Dendritic cell treated with granulocyte-macrophage colony-stimulating factor and Interleukin-4, amounts not matched to agents 40 ng/mL and 50 ng/mL, for 4 days (primary cell): ENCODE measurements around the gene FBN1.
A peak's percentile ranks its signal among the peaks of the same experiment; 100 is the strongest.

Experiments
- H3K27ac Mint-ChIP-seq: one replicate; pipeline ENCODE4 v1.8.0; 2022; ENCODE audit warnings: mild to moderate bottlenecking, mixed read lengths
- H3K27me3 Mint-ChIP-seq: one replicate; pipeline ENCODE4 v1.8.0; 2022; ENCODE audit warnings: mild to moderate bottlenecking, mixed read lengths
- H3K36me3 Mint-ChIP-seq: one replicate; pipeline ENCODE4 v1.8.0; 2022; ENCODE audit warnings: low read depth, mixed read lengths
- H3K4me1 Mint-ChIP-seq: one replicate; pipeline ENCODE4 v1.8.0; 2022; ENCODE audit warnings: low read depth, mixed read lengths
- H3K4me3 Mint-ChIP-seq: one replicate; pipeline ENCODE4 v1.8.0; 2022; ENCODE audit warnings: mild to moderate bottlenecking, moderate library complexity, mixed read lengths
- H3K9me3 Mint-ChIP-seq: one replicate; pipeline ENCODE4 v1.8.0; 2022; ENCODE audit warnings: mixed read lengths
- intact Hi-C: fragments of 100-400 bp; cut with micrococcal nuclease; formaldehyde crosslinking; loops from one replicate; pipeline ENCODE4 v1.15.0; 2022

FBN1 gene

DNA sequence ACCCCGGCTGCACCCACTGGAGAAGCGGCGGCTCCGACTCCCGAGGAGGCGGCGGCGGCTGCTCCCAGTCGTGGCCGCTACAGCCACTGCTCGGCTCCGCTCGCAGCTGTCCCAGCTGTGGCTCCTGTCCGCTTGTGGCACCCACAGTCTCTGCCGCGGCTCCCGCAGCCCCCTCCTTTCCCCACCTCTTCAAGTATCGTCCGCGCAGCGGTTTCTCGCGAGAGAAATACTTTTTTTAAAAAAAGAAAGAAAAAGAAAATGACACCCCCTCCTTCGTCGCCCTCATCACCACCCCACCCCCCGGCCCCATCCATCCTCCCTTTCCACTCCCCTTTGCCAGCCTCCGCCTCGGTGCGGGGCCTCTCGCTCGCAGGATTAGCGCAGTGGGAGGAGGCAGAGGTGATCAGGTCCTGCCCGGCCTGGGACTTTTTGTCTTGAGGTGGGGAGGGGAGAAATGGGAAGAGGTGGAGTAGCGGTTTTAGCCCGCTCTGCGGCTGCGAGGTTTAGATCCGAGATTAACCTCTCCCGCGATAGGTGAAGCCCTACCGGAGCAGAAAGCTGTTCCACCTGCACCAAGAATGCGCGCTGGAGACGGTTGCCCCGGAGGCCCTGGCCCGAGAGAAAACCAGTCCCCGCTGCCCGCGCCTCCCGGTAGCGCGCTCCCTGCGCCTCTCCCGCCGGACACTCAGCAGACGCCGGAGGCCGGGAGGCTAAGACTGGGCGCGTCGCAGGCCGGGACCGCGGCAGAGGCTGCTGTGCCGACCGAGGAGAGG lies at the start of gene FBN1:
FBN1 (minus strand) TSS at position 152 of the 773 bp plus-strand sequence. CDS start 940 bp downstream, outside the sequence.
- no peak within 1 kb of the TSS for H3K27ac Mint-ChIP-seq
- H3K36me3 Mint-ChIP-seq = no peaks in the 10 kb centered on the region
- peak within 1 kb of the TSS; percentile 45 for H3K4me3 Mint-ChIP-seq
- H3K4me1 Mint-ChIP-seq = no peaks in the 10 kb centered on the region
- H3K27me3 Mint-ChIP-seq = peaks cover 53% of the 10 kb centered on the region
- H3K9me3 Mint-ChIP-seq = no peaks in the 10 kb centered on the region
- intact Hi-C loops = no loop called here

DNA sequence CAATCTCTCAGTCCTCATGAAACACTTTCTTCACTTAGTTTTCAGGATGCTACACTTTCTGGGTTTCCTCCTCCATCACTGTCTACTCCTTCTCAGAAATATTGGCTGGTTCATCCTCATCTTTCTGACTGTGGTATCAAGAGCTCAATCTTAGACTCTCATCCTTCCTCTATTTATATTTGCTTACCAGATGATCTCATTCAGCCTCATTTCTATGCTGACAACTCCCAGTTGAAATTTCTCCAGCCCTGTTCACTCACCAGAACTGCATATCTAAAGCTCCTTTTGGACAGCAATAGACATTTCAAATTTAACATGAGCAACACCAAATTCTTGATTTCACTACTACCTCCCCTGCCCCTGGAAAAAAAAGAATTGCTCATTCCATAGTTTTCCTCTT lies 48.0 kb upstream of the FBN1 start:
- Mint-ChIP-seq H3K36me3 (no peaks in the 10 kb centered on the region), H3K27ac (no peak overlapping the region), H3K4me1 (no peaks in the 10 kb centered on the region), H3K9me3 (peaks cover 2% of the 10 kb centered on the region), H3K4me3 (no peak overlapping the region), H3K27me3 (no peaks in the 10 kb centered on the region)
- intact Hi-C loops = no loop called here

DNA sequence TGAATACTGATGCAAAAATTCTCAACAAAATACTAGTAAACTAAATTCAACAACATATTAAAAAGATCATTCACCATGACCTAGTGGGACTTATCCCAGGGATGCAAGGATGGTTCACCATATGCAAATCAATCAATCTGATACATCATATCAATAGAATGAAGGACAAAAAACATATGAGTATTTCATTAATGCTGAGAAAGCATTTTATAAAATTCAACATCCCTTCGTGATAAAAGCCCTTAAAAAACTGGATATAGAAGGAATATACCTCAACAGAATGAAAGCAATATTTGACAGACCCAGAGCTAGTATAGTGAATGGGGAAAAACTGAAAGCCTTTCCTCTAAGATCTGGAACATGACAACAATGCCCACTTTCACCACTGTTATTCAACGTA lies 43.0 kb upstream of the FBN1 start:
- no peak overlapping the region for H3K4me3 Mint-ChIP-seq
- H3K4me1 Mint-ChIP-seq = no peaks in the 10 kb centered on the region
- no peak overlapping the region for H3K27ac Mint-ChIP-seq
- no peaks in the 10 kb centered on the region for H3K27me3 Mint-ChIP-seq
- no peaks in the 10 kb centered on the region for H3K36me3 Mint-ChIP-seq
- intact Hi-C loops = no loop called here
- peaks cover 34% of the 10 kb centered on the region for H3K9me3 Mint-ChIP-seq

DNA sequence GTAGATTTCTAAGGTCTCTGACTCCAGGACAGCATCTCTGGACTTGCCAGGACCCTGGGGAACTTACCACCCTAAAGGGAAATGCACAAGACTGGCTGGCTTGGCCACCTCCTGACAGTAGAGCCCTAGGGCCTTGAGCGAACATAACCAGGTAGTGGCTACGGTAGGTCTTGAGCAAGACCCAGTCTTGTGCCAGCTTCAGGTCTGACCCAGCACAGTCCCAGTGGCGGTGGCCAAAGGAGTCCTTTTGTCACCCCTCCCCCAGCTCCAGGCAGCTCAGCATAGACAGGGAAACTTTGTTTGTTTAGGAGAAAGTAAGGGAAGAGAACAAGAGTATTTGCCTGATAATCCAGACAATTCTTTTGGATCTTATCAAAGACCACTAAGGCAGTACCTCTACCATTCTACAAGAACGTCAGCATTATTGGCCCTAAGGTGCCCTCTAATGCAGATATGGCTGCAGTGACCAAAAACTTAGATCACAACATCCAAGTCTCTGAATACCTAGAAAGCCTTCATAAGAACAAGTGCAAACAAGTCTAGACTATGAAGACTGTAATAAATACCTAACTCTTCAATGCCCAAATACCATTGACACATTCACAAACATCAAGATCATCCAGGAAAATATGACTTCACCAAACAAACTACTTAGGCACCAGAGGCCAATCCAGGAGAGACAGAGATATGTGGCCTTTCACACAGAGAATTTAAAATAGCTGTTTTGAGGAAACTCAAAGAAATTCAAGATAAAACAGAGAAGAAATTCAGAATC lies 38.7 kb upstream of the FBN1 start:
- Mint-ChIP-seq H3K9me3 (peaks cover 34% of the 10 kb centered on the region), H3K36me3 (no peaks in the 10 kb centered on the region), H3K27me3 (no peaks in the 10 kb centered on the region), H3K4me3 (no peak overlapping the region), H3K27ac (no peak overlapping the region), H3K4me1 (no peaks in the 10 kb centered on the region)
- intact Hi-C loops = no loop called here

DNA sequence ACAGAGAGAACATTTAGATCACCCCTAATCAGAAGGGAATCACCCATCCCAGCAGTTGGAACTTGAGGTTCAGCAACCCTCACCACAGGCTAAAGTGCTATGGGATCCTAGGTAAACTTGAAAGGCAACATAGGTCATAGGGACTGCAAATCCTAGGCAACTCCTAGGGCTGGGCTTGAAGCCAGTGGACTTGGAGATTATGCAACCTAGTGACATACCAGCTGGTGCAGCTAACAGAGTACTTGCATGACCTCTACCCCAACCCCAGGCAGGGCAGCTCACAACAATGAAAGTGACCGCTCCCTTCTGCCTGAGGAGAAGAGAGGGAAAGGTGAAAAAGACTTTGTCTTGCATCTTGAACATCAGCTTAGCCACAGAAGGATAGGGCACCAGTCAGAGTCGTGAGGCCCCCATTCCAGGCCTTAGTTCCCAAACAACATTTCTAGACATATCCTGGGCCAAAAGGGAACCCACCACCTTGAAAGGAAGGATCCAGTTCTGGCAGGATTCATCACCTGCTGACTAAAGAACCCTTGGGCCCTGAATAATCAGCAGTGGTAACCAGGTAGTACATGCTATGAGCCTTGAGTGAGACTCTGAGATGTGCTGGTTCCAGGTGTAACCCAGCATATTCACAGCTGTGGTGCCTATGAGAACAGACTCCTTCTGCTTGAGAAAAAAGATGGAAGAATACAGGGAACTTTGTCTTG lies 37.6 kb upstream of the FBN1 start:
- no peaks in the 10 kb centered on the region for H3K36me3 Mint-ChIP-seq
- no peak overlapping the region for H3K4me3 Mint-ChIP-seq
- H3K9me3 Mint-ChIP-seq = peaks cover 28% of the 10 kb centered on the region
- H3K27me3 Mint-ChIP-seq = no peaks in the 10 kb centered on the region
- H3K27ac Mint-ChIP-seq = no peak overlapping the region
- H3K4me1 Mint-ChIP-seq = no peaks in the 10 kb centered on the region
- intact Hi-C loops = no loop called here

DNA sequence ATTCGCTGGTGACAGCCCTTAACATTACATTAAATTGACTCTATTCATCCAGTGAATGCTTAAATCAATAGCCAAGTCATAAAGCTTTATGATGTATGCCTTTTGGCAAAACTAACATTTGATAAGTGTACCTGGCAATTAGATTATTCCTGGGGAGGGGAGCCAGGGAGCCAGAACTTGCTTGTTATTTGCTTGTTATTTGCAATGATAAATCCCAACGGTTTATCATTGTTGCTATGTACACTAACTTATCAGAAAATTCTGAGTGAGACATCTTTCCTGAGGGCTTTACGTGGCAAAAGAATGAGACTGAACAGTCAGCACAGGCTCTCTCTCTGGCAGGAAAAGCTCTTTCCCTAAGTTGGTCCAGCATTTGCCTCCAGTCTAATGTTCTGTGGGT lies 35.8 kb upstream of the FBN1 start:
- Mint-ChIP-seq H3K27ac (no peak overlapping the region), H3K36me3 (no peaks in the 10 kb centered on the region), H3K4me1 (no peaks in the 10 kb centered on the region), H3K27me3 (no peaks in the 10 kb centered on the region), H3K9me3 (peaks cover 13% of the 10 kb centered on the region), H3K4me3 (no peak overlapping the region)
- intact Hi-C loops = no loop called here

DNA sequence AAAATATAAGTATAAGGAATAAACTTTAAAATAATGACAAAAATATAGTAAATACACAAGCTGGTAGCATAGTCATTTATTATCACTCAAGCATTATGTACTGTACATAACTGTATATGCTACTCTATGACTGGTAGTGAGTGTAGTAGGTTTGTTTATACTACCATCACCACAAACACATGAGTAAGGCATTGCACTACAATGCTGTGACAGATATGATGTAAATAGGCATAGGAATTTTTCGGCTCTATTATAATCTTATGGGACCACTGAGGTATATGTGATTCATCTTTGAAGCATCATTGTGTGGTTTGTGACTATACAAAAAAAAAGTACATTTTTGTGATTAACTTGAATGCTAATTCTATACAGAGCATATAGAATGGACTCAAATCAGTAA lies 35.3 kb upstream of the FBN1 start:
- intact Hi-C loops = no loop called here
- no peaks in the 10 kb centered on the region for H3K4me1 Mint-ChIP-seq
- H3K36me3 Mint-ChIP-seq = no peaks in the 10 kb centered on the region
- H3K27ac Mint-ChIP-seq = no peak overlapping the region
- H3K27me3 Mint-ChIP-seq = no peaks in the 10 kb centered on the region
- H3K9me3 Mint-ChIP-seq = peaks cover 9% of the 10 kb centered on the region
- no peak overlapping the region for H3K4me3 Mint-ChIP-seq

DNA sequence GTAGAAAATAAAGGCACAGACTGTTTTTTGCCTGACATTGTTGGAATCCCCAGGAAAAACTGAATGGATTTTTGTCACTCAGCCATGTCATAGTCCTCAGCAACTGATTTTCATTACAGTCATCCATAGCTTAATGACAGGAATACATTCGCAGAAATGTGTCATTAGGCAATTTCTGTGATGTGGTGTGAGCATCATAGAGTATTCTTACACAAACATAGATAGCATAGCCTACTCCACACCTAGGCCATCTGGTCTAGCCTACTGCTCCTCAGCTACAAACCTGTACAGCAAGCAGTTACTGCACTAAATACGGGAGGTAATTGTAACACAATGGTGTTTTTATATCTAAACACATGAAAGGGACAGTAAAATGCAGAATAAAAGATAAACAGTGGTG lies 34.4 kb upstream of the FBN1 start:
- Mint-ChIP-seq H3K27ac (no peak overlapping the region), H3K9me3 (peaks cover 9% of the 10 kb centered on the region), H3K36me3 (no peaks in the 10 kb centered on the region), H3K4me3 (no peak overlapping the region), H3K27me3 (no peaks in the 10 kb centered on the region), H3K4me1 (no peaks in the 10 kb centered on the region)
- intact Hi-C loops = no loop called here

DNA sequence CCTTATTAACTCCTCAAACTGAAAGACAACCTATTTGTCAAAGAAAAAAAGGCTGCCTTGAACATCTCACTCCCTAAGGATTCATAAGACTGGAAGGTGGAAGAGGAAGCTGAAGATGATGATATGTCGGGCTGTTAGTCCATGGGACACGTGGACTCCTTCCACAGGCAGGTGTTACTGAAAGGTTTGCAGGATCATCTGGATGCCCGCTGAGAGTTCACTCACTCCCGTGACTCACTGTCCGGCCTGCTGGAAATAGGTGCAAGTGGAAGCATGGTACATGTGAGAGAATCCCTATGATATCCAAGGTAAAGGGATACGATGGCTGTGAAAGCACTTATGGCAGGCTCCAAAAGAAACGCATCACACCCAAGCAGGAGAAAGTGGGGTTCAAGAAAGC lies 33.3 kb upstream of the FBN1 start:
- H3K4me1 Mint-ChIP-seq = no peaks in the 10 kb centered on the region
- H3K9me3 Mint-ChIP-seq = no peaks in the 10 kb centered on the region
- H3K4me3 Mint-ChIP-seq = no peak overlapping the region
- no peak overlapping the region for H3K27ac Mint-ChIP-seq
- no peaks in the 10 kb centered on the region for H3K36me3 Mint-ChIP-seq
- intact Hi-C loops = no loop called here
- H3K27me3 Mint-ChIP-seq = no peaks in the 10 kb centered on the region

DNA sequence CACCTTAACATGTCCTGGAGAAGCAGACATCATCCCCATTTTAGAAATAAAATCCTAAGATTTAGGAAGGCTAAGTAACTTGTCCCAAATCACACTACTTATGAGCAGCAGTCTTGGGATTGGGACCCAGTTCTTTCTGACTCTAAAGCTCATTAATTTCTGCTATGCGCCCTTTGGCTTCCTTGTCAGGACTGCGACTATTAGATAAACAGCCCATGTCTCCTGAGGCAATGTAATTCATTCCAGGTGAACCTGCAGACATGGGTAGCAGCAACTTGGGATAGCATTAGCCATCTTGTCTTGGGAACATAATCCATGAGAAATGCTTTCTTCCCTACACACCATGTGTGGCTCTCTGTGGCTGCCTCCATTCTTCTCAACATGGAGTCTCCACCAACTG lies 32.3 kb upstream of the FBN1 start:
- Mint-ChIP-seq H3K4me3 (no peak overlapping the region), H3K27ac (no peak overlapping the region), H3K36me3 (no peaks in the 10 kb centered on the region), H3K9me3 (no peaks in the 10 kb centered on the region), H3K27me3 (no peaks in the 10 kb centered on the region), H3K4me1 (no peaks in the 10 kb centered on the region)
- intact Hi-C loops = no loop called here

DNA sequence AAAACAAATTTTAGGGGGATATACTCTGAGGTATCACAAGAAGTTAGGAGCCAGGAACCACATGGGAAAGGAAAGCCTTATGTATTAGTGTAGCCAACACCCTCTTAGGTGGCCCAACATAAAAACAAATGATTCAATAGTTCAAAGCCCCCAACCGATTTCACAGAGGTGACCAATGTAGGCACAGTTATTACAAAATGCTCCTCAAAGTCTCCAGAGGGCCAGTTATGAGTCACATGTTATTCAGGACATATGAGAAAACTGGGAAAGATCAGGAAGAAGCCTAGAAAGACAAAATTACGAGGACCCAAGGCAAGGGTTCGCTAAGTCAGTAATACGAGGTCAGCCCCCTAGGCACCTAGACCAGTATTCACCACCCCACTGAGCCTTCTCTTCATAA lies 29.9 kb upstream of the FBN1 start:
- no peak overlapping the region for H3K4me3 Mint-ChIP-seq
- no peak overlapping the region for H3K27ac Mint-ChIP-seq
- no peaks in the 10 kb centered on the region for H3K36me3 Mint-ChIP-seq
- no peaks in the 10 kb centered on the region for H3K4me1 Mint-ChIP-seq
- no peaks in the 10 kb centered on the region for H3K27me3 Mint-ChIP-seq
- intact Hi-C loops = no loop called here
- H3K9me3 Mint-ChIP-seq = no peaks in the 10 kb centered on the region

DNA sequence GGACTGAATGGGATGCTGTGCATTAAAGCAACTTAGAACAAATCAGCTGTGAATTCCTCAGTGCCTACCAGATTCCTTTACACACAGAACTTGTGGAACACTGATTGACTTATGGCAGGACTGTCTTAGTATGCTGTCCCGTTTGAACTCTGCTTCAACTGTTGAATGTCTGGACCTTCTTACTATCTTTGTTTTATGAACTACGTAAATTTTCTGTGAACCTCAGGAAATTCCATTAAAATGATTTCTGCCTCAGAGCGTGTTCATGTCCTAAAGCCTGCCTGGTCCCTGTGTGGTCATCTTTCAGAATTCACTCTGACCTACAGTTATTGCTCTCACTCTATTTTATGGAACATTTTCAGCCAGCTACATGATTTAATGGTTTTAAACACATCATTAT lies 29.4 kb upstream of the FBN1 start:
- intact Hi-C loops = no loop called here
- Mint-ChIP-seq H3K27me3 (no peaks in the 10 kb centered on the region), H3K36me3 (no peaks in the 10 kb centered on the region), H3K4me1 (no peaks in the 10 kb centered on the region), H3K27ac (no peak overlapping the region), H3K4me3 (no peak overlapping the region), H3K9me3 (no peaks in the 10 kb centered on the region)

DNA sequence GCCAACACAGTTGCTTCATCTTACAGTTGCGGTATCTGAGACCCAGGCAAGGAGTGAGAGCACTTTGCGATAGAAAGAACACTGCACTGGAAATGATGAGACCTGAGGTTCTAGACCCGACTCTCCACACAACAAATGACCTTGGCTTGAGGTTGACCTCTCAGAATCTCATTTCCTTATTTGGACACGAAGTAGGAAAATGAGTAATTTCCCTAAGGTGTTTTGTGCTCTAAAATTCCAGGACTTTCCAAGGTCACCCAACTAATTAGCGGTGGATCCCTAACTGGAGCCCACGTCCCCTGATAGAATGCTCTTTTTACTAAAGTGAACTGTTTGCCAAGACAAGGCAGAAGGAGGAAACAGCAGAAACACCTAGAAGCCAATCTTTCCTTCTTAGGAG lies 26.7 kb upstream of the FBN1 start:
- no peak overlapping the region for H3K27ac Mint-ChIP-seq
- H3K27me3 Mint-ChIP-seq = no peaks in the 10 kb centered on the region
- intact Hi-C loops = no loop called here
- H3K4me3 Mint-ChIP-seq = no peak overlapping the region
- no peaks in the 10 kb centered on the region for H3K9me3 Mint-ChIP-seq
- H3K4me1 Mint-ChIP-seq = no peaks in the 10 kb centered on the region
- no peaks in the 10 kb centered on the region for H3K36me3 Mint-ChIP-seq
